HG02970 (cell line): Measurements from ENCODE around the gene RABGGTA.

ENCODE experiments used
- ATAC-seq: cut with Tn5 transposase; IDR thresholded peaks from one replicate; pipeline ENCODE4 v1.9.1; 2021; ENCODE audit warnings: mild to moderate bottlenecking, moderate library complexity, moderate number of reproducible peaks; ENCODE audit not compliant: unreplicated experiment, low FRiP score

RABGGTA gene

GRCh38 chr14:24261969-24262327 is 9.4 kb downstream of the RABGGTA start:
- ATAC-seq, result no peak

GRCh38 chr14:24261256-24261968 is 10.0 kb downstream of the RABGGTA start:
- no peak for ATAC-seq

GRCh38 chr14:24260780-24261157 is 10.6 kb downstream of the RABGGTA start:
- no peak for ATAC-seq

GRCh38 chr14:24260026-24260779 is 11.2 kb downstream of the RABGGTA start:
- ATAC-seq, result no peak

- ATAC-seq, result no peak
These were observed 11.9 kb downstream of the RABGGTA start for GRCh38 chr14:24259282-24260025.

GRCh38 chr14:24258548-24259265 is 12.7 kb downstream of the RABGGTA start:
- ATAC-seq, result no peak

- no peak for ATAC-seq
These were observed 13.3 kb downstream of the RABGGTA start for GRCh38 chr14:24258119-24258518.

GRCh38 chr14:24256960-24257359 is 14.4 kb downstream of the RABGGTA start:
- no peak for ATAC-seq

GRCh38 chr14:24255931-24256711 is 15.3 kb downstream of the RABGGTA start:
- no peak for ATAC-seq

GRCh38 chr14:24255438-24255837 is 16.0 kb downstream of the RABGGTA start:
- no peak for ATAC-seq

GRCh38 chr14:24254630-24255392 is 16.6 kb downstream of the RABGGTA start:
- no peak for ATAC-seq

- no peak for ATAC-seq
These were observed 17.5 kb downstream of the RABGGTA start for GRCh38 chr14:24253936-24254335.

- no peak for ATAC-seq
These were observed 18.9 kb downstream of the RABGGTA start for GRCh38 chr14:24252289-24253124.

- ATAC-seq, result no peak
These were observed 19.5 kb downstream of the RABGGTA start for GRCh38 chr14:24251880-24252288.

GRCh38 chr14:24250354-24250753 is 21.0 kb downstream of the RABGGTA start:
- ATAC-seq, result no peak

- no peak for ATAC-seq
These were observed 22.0 kb downstream of the RABGGTA start for GRCh38 chr14:24249230-24250021.

- no peak for ATAC-seq
These were observed 24.0 kb downstream of the RABGGTA start for GRCh38 chr14:24247422-24247821.
